MCF 10A (cell line): ENCODE results near the gene TNFAIP1. TPM values are rescaled to one million over a fixed set of nuclear protein-coding genes. Genes with fewer than 3 reads are reported as not detected.

Source experiments
- BruUV-seq: library from RNA; stranded (reverse); fragments of 400-500 nt; replicated peaks from 2 replicates; lab custom pipeline; 2021; lab: Mats Ljungman, UMichigan
- CTCF ChIA-PET: fragments of 300-600 bp; sonication (Branson Sonifier 250); formaldehyde crosslinking; extraction: SDS; loops from one replicate; lab custom pipeline; 2021; ENCODE audit warnings: antibody characterized with exemption, inconsistent platforms; lab: Yijun Ruan, JAX
- POLR2A ChIA-PET: fragments of 300-600, 350-650 bp; sonication (Branson Sonifier 250); formaldehyde crosslinking; extraction: SDS; loops from one replicate; lab custom pipeline; 2020; ENCODE audit warnings: antibody characterized with exemption, inconsistent platforms; lab: Yijun Ruan, JAX
- DNase-seq: peaks from one replicate; pipeline ENCODE4 v3.0.0-alpha.2; 2018; ENCODE audit not compliant: unreplicated experiment
- H3K27ac Mint-ChIP-seq: one replicate; pipeline ENCODE4 v1.8.0; 2022; ENCODE audit warnings: mild to moderate bottlenecking, low read depth, mixed read lengths; ENCODE audit not compliant: unreplicated experiment
- H3K27me3 Mint-ChIP-seq: one replicate; pipeline ENCODE4 v1.8.0; 2022; ENCODE audit warnings: mixed read lengths; ENCODE audit not compliant: insufficient read depth, unreplicated experiment
- H3K36me3 Mint-ChIP-seq: one replicate; pipeline ENCODE4 v1.8.0; 2022; ENCODE audit warnings: mild to moderate bottlenecking, moderate library complexity, mixed read lengths; ENCODE audit not compliant: insufficient read depth, unreplicated experiment
- H3K4me1 Mint-ChIP-seq: one replicate; pipeline ENCODE4 v1.8.0; 2022; ENCODE audit warnings: mixed read lengths; ENCODE audit not compliant: insufficient read depth, unreplicated experiment
- H3K4me3 Mint-ChIP-seq: one replicate; pipeline ENCODE4 v1.8.0; 2022; ENCODE audit warnings: mild to moderate bottlenecking, moderate library complexity, mixed read lengths; ENCODE audit not compliant: unreplicated experiment
- H3K9me3 Mint-ChIP-seq: one replicate; pipeline ENCODE4 v1.8.0; 2022; ENCODE audit warnings: mixed read lengths; ENCODE audit not compliant: unreplicated experiment
- CTCF ChIP-seq: fragments of 200-600 bp; IDR thresholded peaks from one replicate; pipeline ENCODE4 v1.8.0; 2022; ENCODE audit warnings: antibody characterized with exemption, mild to moderate bottlenecking; ENCODE audit not compliant: unreplicated experiment
- intact Hi-C: fragments of 100-400 bp; cut with micrococcal nuclease; formaldehyde crosslinking; loops from 2 replicates; pipeline ENCODE4 v1.14.1; 2022
- total RNA-seq: library from RNA; stranded (reverse); gene quantifications from 2 replicates; pipeline ENCODE4 v1.2.3, GENCODE V29; 2022

Gene TNFAIP1
- total RNA-seq, 1 experiment from 2014 or later, result 65.0 TPM

GRCh38 chr17:28324781-28325180 lies 10.8 kb upstream of the TNFAIP1 start:
- no TSS peak for BruUV-seq
- peaks cover 39% of the 10 kb centered on the region for H3K36me3 Mint-ChIP-seq
- CTCF ChIA-PET, result interaction anchor here (0.7 to 0.8 kb wide), 4 partner anchors 13 to 96 kb away, joined by 3 to 4 read pairs (median 3); no protein-coding TSS in a partner anchor
- H3K4me3 Mint-ChIP-seq, result no peak overlapping the region
- TF ChIP-seq CTCF, result no peak
- POLR2A ChIA-PET, result interaction anchor here (2.1 kb wide), 1 partner anchor 11 kb away, joined by 14 read pairs; the partner anchor contains the start of genes IFT20 and TNFAIP1
- H3K27ac Mint-ChIP-seq, result no peak overlapping the region
- DNase-seq, result no peak
- no peaks in the 10 kb centered on the region for H3K9me3 Mint-ChIP-seq
- H3K27me3 Mint-ChIP-seq, result no peaks in the 10 kb centered on the region
- intact Hi-C loops, result loop anchor here (5.0 kb wide), 2 partner anchors 87 to 317 kb away; no protein-coding TSS in a partner anchor
- H3K4me1 Mint-ChIP-seq, result peaks cover 28% of the 10 kb centered on the region

GRCh38 chr17:28325211-28325610 lies 10.3 kb upstream of the TNFAIP1 start:
- H3K27me3 Mint-ChIP-seq, result no peaks in the 10 kb centered on the region
- TF ChIP-seq CTCF, result no peak
- peaks cover 40% of the 10 kb centered on the region for H3K36me3 Mint-ChIP-seq
- no peak for DNase-seq
- intact Hi-C loops, result loop anchor here (5.0 kb wide), 1 partner anchor 318 kb away; no protein-coding TSS in a partner anchor
- POLR2A ChIA-PET, result interaction anchor here (1.1 to 2.1 kb wide), 2 partner anchors 10 to 86 kb away, joined by 3 to 14 read pairs; partner anchors contain the start of genes IFT20 and TNFAIP1
- no peak overlapping the region for H3K4me3 Mint-ChIP-seq
- no peak overlapping the region for H3K27ac Mint-ChIP-seq
- CTCF ChIA-PET, result interaction anchor here (0.7 to 1.5 kb wide), 7 partner anchors 11 to 97 kb away, joined by 3 to 6 read pairs (median 3); partner anchors contain the start of gene TNFAIP1
- H3K9me3 Mint-ChIP-seq, result no peaks in the 10 kb centered on the region
- BruUV-seq, result no TSS peak
- H3K4me1 Mint-ChIP-seq, result peaks cover 23% of the 10 kb centered on the region

- no peak overlapping the region for H3K27ac Mint-ChIP-seq
Measured at GRCh38 chr17:28326114-28326513, 9.4 kb upstream of the TNFAIP1 start.

More at GRCh38 chr17:28326114-28326513, 9.4 kb upstream of the TNFAIP1 start:
- H3K27me3 Mint-ChIP-seq, result no peaks in the 10 kb centered on the region
- ChIA-PET POLR2A (interaction anchor here (0.6 to 2.1 kb wide), 3 partner anchors 9 to 87 kb away, joined by 3 to 14 read pairs (median 4); partner anchors contain the start of genes IFT20 and TNFAIP1), CTCF (interaction anchor here (0.5 to 1.5 kb wide), 5 partner anchors 10 to 98 kb away, joined by 3 to 6 read pairs (median 3); partner anchors contain the start of gene TNFAIP1)
- intact Hi-C loops, result loop anchor here (5.0 kb wide), 1 partner anchor 319 kb away; no protein-coding TSS in a partner anchor
- no peak for TF ChIP-seq CTCF
- peaks cover 14% of the 10 kb centered on the region for H3K4me1 Mint-ChIP-seq
- BruUV-seq, result no TSS peak
- no peak for DNase-seq
- H3K9me3 Mint-ChIP-seq, result no peaks in the 10 kb centered on the region
- H3K4me3 Mint-ChIP-seq, result no peak overlapping the region
- peaks cover 50% of the 10 kb centered on the region for H3K36me3 Mint-ChIP-seq
